Thyroid gland (tissue), 4 donors: ENCODE measurements around the gene PPP1R15A. TPM values are rescaled to one million over a fixed set of nuclear protein-coding genes. Genes with fewer than 3 reads are reported as not detected.
"Not testable (repeated sequence)": the region's sequence is repeated elsewhere in the genome, so short reads cannot be mapped to it uniquely, and the experiment has no call there.

Experiments used
- DNase-seq, 2 donors: peaks; one replicate each; pipeline ENCODE4 v3.0.0-alpha.2; 2019
- H3K27ac ChIP-seq, 3 donors: fragments of 200-600 bp; sonication (generic); 1 replicate in 2 of 3; 2 replicates in 1 of 3; pipeline ENCODE4 v1.5.1; 2016 to 2019; ENCODE audit warnings: mild to moderate bottlenecking in 1 of 3, moderate library complexity in 1 of 3
- H3K27me3 ChIP-seq: fragments of 200-600 bp; sonication (generic); one replicate; pipeline ENCODE4 v1.5.1; 2019
- H3K36me3 ChIP-seq, 2 donors: fragments of 200-600 bp; sonication (generic); one replicate each; pipeline ENCODE4 v1.5.1; 2016 to 2019
- H3K4me1 ChIP-seq, 2 donors: fragments of 200-600 bp; sonication (generic); one replicate each; pipeline ENCODE4 v1.5.1; 2017 to 2019
- H3K4me3 ChIP-seq, 3 donors: fragments of 200-600 bp; sonication (generic); replicated peaks in 1 of 3; 1 replicate in 2 of 3; 2 replicates in 1 of 3; pipeline ENCODE4 v1.5.1; 2016; ENCODE audit warnings: mild to moderate bottlenecking in 1 of 3
- H3K9me3 ChIP-seq: fragments of 200-600 bp; sonication (generic); one replicate; pipeline ENCODE4 v1.5.1; 2017
- POLR2A ChIP-seq, 2 donors: fragments of 450-650 bp; IDR thresholded peaks; one replicate each; pipeline ENCODE4 v1.6.1; 2017; ENCODE audit warnings: antibody characterized with exemption in 2 of 2, mild to moderate bottlenecking in 2 of 2, moderate library complexity in 1 of 2
- WGBS, 2 donors: methylation state at CpG; one replicate each; pipeline ENCODE4 v1.1.5; 2017; 5-methylcytosine and 5-hydroxymethylcytosine counted together
- intact Hi-C: fragments of 100-400 bp; cut with DNase I; formaldehyde crosslinking; loops from one replicate; pipeline ENCODE4 v1.15.1; 2023
- total RNA-seq, 4 donors: library from RNA; depleted of rRNA; stranded (reverse); fragments of >200 nt; gene quantifications; one replicate each; pipeline ENCODE4 v1.2.3, GENCODE V29; 2016
- TF ChIP-seq, protein P1 (sequence below), 6 experiments: fragments of 200-600 bp in 3 of 6; fragments of 450-650 bp in 3 of 6; sonication (generic) in 3 of 6; IDR thresholded peaks; one replicate each; pipeline ENCODE4 v1.5.1; 2016 to 2019; ENCODE audit warnings: antibody characterized with exemption in 6 of 6, mild to moderate bottlenecking in 2 of 6, inconsistent platforms in 1 of 6, moderate library complexity in 1 of 6

PPP1R15A gene
- total RNA-seq, 4 donors from 2014 or later: 18.7 to 31.7 (median 24.2) TPM

DNA sequence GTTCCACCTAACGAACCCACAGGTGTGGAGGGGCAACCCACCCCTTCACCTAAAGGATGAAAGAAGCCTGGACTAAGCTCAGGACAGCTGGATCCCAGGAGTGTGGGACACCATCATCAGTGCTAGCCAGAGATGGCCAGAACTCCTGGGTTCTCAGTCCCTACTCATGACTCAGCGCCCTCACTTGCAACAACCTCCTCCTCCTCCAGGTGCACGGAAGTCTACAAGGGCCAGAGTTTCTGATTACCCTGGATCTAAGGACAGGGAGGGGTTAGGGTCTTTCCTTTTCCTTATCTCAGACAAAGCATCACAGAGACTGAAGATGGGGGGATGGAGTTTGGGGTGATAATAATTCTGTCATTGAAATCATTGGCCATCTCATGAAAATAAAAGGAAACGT lies 18.3 kb downstream of the PPP1R15A start:
- Histone ChIP-seq H3K27me3 (no peaks in the 10 kb centered on the region), H3K9me3 (no peaks in the 10 kb centered on the region), H3K4me3 (no peak overlapping the region), H3K4me1 (peaks cover 0 to under 1% of the 10 kb centered on the region in 2 donors), H3K36me3 (no peaks in the 10 kb centered on the region), H3K27ac (no peak overlapping the region)
- 74 to 81% methylated on average over 4 of the region's 4 CpGs for WGBS, 2 donors
- intact Hi-C loops: no loop called here
- no peak for DNase-seq
- no peak for TF ChIP-seq POLR2A (IDR thresholded peaks at IDR 0.05)
- TF ChIP-seq, protein P1, sequence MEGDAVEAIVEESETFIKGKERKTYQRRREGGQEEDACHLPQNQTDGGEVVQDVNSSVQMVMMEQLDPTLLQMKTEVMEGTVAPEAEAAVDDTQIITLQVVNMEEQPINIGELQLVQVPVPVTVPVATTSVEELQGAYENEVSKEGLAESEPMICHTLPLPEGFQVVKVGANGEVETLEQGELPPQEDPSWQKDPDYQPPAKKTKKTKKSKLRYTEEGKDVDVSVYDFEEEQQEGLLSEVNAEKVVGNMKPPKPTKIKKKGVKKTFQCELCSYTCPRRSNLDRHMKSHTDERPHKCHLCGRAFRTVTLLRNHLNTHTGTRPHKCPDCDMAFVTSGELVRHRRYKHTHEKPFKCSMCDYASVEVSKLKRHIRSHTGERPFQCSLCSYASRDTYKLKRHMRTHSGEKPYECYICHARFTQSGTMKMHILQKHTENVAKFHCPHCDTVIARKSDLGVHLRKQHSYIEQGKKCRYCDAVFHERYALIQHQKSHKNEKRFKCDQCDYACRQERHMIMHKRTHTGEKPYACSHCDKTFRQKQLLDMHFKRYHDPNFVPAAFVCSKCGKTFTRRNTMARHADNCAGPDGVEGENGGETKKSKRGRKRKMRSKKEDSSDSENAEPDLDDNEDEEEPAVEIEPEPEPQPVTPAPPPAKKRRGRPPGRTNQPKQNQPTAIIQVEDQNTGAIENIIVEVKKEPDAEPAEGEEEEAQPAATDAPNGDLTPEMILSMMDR (IDR thresholded peaks at IDR 0.05): no peak

DNA sequence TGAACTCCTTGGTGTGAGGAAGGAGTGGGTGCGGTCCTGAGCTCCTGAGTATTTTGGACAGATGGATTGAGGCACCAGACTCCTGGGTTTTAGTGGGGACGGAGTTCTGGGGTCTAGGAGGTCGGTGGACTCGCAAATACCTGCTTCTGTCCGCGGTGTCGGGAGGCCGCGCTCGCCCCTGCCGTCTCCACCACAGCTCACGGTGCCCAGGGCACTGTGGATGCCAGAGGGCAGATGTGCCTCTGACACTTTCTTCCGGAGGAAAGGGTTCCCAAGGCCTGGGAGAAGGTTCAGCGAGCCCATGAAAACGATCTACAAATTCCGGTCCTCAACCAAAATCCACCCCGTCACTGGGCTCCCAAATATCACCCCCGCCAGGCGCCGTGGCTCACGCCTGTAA lies 23.0 kb downstream of the PPP1R15A start:
- Histone ChIP-seq H3K27me3 (no peaks in the 10 kb centered on the region), H3K4me1 (peaks cover 3 to 11% of the 10 kb centered on the region in 2 donors), H3K27ac (no peak overlapping the region), H3K36me3 (no peaks in the 10 kb centered on the region), H3K4me3 (no peak overlapping the region), H3K9me3 (no peaks in the 10 kb centered on the region)
- intact Hi-C loops: no loop called here
- TF ChIP-seq, protein P1 (IDR thresholded peaks at IDR 0.05): no peak
- TF ChIP-seq POLR2A (IDR thresholded peaks at IDR 0.05): no peak
- WGBS, 2 donors: 47 to 69% methylated on average over 20 to 21 of the region's 21 CpGs
- DNase-seq: no peak

DNA sequence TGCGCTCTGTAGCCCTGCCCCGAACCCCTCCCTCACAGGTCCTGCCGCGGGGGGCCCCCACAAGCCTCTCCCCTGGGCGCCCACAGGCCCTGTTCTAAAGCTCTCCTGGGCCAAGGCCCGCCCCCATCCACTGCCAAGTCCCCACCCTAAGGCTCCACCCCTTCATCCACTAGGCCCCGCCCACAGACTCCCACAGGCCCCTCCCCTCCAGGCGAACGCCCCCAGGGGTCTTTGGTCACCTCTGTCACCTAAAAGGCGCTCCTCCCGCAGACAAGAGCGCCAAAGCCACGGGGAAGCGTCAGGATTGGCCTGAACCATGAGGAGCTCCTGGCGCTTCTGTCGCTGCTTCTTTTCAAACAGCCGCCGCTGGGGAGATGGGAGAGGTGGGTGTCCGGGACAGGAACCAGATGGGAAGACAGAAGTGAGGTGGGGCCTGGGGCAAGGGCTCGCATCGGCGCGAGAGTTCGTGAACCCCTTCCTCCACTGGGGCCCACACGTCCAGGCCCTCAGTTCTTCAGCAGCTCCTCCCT lies 24.0 kb downstream of the PPP1R15A start:
- WGBS, 2 donors: 15 to 21% methylated on average over 16 to 22 of the region's 25 CpGs
- Histone ChIP-seq H3K4me1 (peaks cover 10 to 18% of the 10 kb centered on the region in 2 donors), H3K9me3 (no peaks in the 10 kb centered on the region), H3K27ac (peak overlapping the region in 1 of 3 donors; percentile 73), H3K4me3 (peak overlapping the region in 1 of 3 donors; percentile 6), H3K36me3 (no peaks in the 10 kb centered on the region), H3K27me3 (no peaks in the 10 kb centered on the region)
- no peak for TF ChIP-seq POLR2A (IDR thresholded peaks at IDR 0.05)
- TF ChIP-seq, protein P1 (IDR thresholded peaks at IDR 0.05): no peak
- DNase-seq: peak; percentile 38 to 47
- intact Hi-C loops: no loop called here

DNA sequence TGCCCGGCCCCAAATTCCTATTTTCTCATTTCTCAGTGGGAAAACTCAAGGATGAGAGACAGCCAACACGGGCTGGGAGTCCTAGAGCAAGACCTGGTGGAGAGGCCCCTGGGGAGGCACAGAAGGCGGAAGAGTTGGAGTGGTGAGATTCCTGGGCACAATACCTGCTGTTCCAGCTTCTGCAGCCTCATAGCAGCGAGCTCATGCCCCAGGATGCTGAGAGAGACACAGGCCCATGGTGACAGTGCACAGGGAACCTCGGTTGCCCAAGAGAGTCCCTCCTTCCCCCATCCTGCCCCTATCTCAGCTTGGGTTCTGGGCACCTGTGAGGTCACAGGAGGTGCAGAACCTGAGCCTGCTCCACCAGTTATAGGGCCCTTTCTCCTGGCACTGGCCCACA lies 25.0 kb downstream of the PPP1R15A start:
- no peaks in the 10 kb centered on the region for H3K36me3 ChIP-seq
- no peak overlapping the region for H3K4me3 ChIP-seq
- no peak for DNase-seq
- H3K9me3 ChIP-seq: no peaks in the 10 kb centered on the region
- peaks cover 17 to 27% of the 10 kb centered on the region in 2 donors for H3K4me1 ChIP-seq
- intact Hi-C loops: no loop called here
- H3K27ac ChIP-seq: no peak overlapping the region
- TF ChIP-seq, protein P1 (IDR thresholded peaks at IDR 0.05): no peak
- TF ChIP-seq POLR2A (IDR thresholded peaks at IDR 0.05): no peak
- 75 to 81% methylated on average over 5 of the region's 5 CpGs for WGBS, 2 donors
- H3K27me3 ChIP-seq: no peaks in the 10 kb centered on the region

DNA sequence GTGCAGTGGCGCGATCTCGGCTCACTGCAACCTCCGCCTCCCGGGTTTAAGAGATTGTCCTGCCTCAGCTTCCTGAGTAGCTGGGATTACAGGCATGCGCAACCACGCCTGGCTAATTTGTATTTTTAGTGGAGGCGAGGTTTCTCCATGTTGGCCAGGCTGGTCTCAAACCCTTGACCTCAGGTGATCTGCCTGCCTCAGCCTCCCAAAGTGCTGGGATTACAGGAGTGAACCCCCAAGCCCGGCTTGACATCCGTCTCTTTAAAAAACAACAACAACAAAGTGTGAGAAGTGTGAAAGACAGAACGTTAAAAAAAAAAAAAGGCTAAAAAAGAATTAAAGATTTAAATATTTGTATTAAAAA lies 27.1 kb downstream of the PPP1R15A start:
- Histone ChIP-seq H3K4me1 (peaks cover 17 to 27% of the 10 kb centered on the region in 2 donors), H3K27ac (peak overlapping the region; percentile 69 to 94 (median 85)), H3K4me3 (peak overlapping the region in 1 of 3 donors; percentile 78)
- H3K27me3 ChIP-seq, H3K9me3 ChIP-seq, H3K36me3 ChIP-seq, intact Hi-C loops, DNase-seq: not testable (repeated sequence)
- 78 to 82% methylated on average over 11 of the region's 11 CpGs for WGBS, 2 donors
